Activated CD4-positive, alpha-beta memory T cell treated with anti-CD3 and anti-CD28 coated beads, Interleukin-2, amount 10 ng/mL, durations not matched to agents 7 days and 5 days (primary cell): ENCODE data around the gene DAPK1. TPM values are rescaled to one million over a fixed set of nuclear protein-coding genes. Genes with fewer than 3 reads are reported as not detected.

Experiments
- CTCF ChIA-PET: fragments of 350-600 bp; sonication (Branson Sonifier 250); formaldehyde crosslinking; loops from one replicate; lab custom pipeline; 2021; ENCODE audit warnings: antibody characterized with exemption, inconsistent platforms; lab: Charles Lee
- POLR2A ChIA-PET: fragments of 350-600 bp; sonication (Branson Sonifier 250); formaldehyde crosslinking; loops from one replicate; lab custom pipeline; 2021; ENCODE audit warnings: antibody characterized with exemption; lab: Charles Lee
- DNase-seq: peaks from one replicate; pipeline ENCODE4 v3.0.0-alpha.2; 2020
- H3K27ac Mint-ChIP-seq: one replicate; pipeline ENCODE4 v1.8.0; 2021; ENCODE audit warnings: mild to moderate bottlenecking, mixed read lengths
- H3K27me3 Mint-ChIP-seq: one replicate; pipeline ENCODE4 v1.8.0; 2021; ENCODE audit warnings: mixed read lengths
- H3K36me3 Mint-ChIP-seq: one replicate; pipeline ENCODE4 v1.8.0; 2021; ENCODE audit warnings: low read depth, mixed read lengths
- H3K4me1 Mint-ChIP-seq: one replicate; pipeline ENCODE4 v1.8.0; 2021; ENCODE audit warnings: mixed read lengths
- H3K4me3 Mint-ChIP-seq: one replicate; pipeline ENCODE4 v1.8.0; 2021; ENCODE audit warnings: mild to moderate bottlenecking, mixed read lengths
- H3K9me3 Mint-ChIP-seq: one replicate; pipeline ENCODE4 v1.8.0; 2021; ENCODE audit warnings: mixed read lengths
- total RNA-seq, 2 experiments: library from RNA; stranded (reverse); gene quantifications; one replicate each; pipeline ENCODE4 v1.2.3, GENCODE V29; 2021

The DAPK1 gene
- total RNA-seq, 2 experiments from 2014 or later, result 0.50 to 0.86 TPM

DNA sequence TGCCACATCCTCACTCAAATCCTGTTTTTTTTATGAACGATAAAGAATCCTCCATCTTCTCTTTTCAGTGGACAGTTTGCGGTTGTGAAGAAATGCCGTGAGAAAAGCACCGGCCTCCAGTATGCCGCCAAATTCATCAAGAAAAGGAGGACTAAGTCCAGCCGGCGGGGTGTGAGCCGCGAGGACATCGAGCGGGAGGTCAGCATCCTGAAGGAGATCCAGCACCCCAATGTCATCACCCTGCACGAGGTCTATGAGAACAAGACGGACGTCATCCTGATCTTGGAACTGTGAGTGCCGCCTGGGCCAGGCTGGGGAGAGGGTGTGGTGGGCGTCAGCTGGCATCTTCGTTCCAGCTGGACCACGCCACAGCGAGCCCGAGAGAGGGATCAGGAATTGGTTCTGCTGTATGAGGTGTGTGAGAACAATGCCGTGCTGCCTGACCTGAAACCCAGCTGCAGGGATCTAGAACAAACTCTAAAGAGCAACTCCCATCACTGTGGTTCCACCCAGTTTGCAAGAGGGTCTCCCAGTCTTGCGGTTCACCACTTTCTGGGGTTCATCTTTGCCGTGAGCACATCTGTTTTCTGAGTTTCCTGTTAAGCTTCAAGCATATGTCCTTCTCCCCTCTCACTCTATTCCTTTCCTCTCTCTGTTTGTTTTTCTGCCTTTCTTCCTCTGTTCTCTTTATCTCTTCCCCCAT, 107.4 kb downstream of the DAPK1 start:
- no peak for DNase-seq
- no peak overlapping the region for H3K4me3 Mint-ChIP-seq
- no peaks in the 10 kb centered on the region for H3K9me3 Mint-ChIP-seq
- H3K36me3 Mint-ChIP-seq, result no peaks in the 10 kb centered on the region
- H3K27ac Mint-ChIP-seq, result no peak overlapping the region
- peaks cover 2% of the 10 kb centered on the region for H3K4me1 Mint-ChIP-seq
- POLR2A ChIA-PET, result no interaction called here
- H3K27me3 Mint-ChIP-seq, result peaks cover 9% of the 10 kb centered on the region
- CTCF ChIA-PET, result no interaction called here

GRCh38 chr9:87605676-87606075, 108.0 kb downstream of the DAPK1 start:
- Mint-ChIP-seq H3K27ac (no peak overlapping the region), H3K9me3 (no peaks in the 10 kb centered on the region), H3K4me3 (no peak overlapping the region), H3K4me1 (peaks cover 2% of the 10 kb centered on the region), H3K27me3 (peaks cover 9% of the 10 kb centered on the region), H3K36me3 (no peaks in the 10 kb centered on the region)
- no peak for DNase-seq
- ChIA-PET CTCF (no interaction called here), POLR2A (no interaction called here)

GRCh38 chr9:87606841-87607521, 109.3 kb downstream of the DAPK1 start:
- Mint-ChIP-seq H3K4me1 (peaks cover 2% of the 10 kb centered on the region), H3K27ac (no peak overlapping the region), H3K4me3 (no peak overlapping the region), H3K27me3 (peaks cover 9% of the 10 kb centered on the region), H3K9me3 (no peaks in the 10 kb centered on the region), H3K36me3 (no peaks in the 10 kb centered on the region)
- POLR2A ChIA-PET, result no interaction called here
- CTCF ChIA-PET, result no interaction called here
- no peak for DNase-seq

DNA sequence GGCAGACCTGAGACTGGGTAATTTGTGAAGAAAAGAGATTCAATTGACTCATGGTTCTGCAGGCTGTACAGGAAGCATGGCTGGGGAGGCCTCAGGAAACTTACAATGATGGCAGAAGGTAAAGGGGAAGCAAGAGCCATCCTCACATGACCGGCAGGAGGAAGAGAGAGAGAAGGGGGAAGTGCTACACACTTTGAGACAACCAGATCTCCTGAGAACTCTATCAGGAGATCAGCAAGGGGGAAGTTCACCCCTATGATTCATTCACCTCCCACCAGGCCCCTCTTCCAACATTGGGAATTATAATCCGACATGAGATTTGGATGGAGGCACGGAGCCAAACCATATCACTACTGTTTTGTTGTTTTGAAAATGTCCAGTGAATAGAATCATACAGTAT, 110.2 kb downstream of the DAPK1 start:
- ChIA-PET CTCF (no interaction called here), POLR2A (no interaction called here)
- Mint-ChIP-seq H3K27ac (no peak overlapping the region), H3K9me3 (no peaks in the 10 kb centered on the region), H3K27me3 (peaks cover 9% of the 10 kb centered on the region), H3K4me1 (peaks cover 2% of the 10 kb centered on the region), H3K4me3 (no peak overlapping the region), H3K36me3 (no peaks in the 10 kb centered on the region)
- DNase-seq, result no peak

GRCh38 chr9:87609002-87609401, 111.3 kb downstream of the DAPK1 start:
- peaks cover 9% of the 10 kb centered on the region for H3K27me3 Mint-ChIP-seq
- DNase-seq, result no peak
- ChIA-PET CTCF (no interaction called here), POLR2A (no interaction called here)
- no peaks in the 10 kb centered on the region for H3K9me3 Mint-ChIP-seq
- H3K4me3 Mint-ChIP-seq, result no peak overlapping the region
- H3K4me1 Mint-ChIP-seq, result peaks cover 2% of the 10 kb centered on the region
- H3K36me3 Mint-ChIP-seq, result no peaks in the 10 kb centered on the region
- no peak overlapping the region for H3K27ac Mint-ChIP-seq

DNA sequence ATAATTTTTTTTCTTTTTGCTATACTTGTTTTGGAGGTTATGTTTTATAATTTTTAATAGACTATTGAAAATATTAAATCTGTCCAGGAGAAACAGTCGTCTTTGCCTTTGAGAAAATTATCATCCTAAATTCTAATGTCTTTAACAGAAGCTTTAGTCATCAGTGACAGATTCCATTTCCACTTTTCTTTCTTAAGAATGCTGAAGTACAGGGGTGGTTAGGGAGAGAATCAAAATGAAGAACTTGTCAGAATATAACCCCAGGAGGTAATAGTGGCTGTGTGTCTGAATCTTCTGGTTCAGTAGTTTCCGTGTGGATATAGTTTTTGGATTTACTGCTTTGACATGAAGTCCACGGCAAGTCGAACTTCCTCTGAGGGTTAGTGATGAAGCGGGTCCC, 111.8 kb downstream of the DAPK1 start:
- CTCF ChIA-PET, result interaction anchor here (0.6 kb wide), 1 partner anchor 281 kb away, joined by 3 read pairs; no protein-coding TSS in a partner anchor
- DNase-seq, result no peak
- POLR2A ChIA-PET, result no interaction called here
- H3K27me3 Mint-ChIP-seq, result peaks cover 9% of the 10 kb centered on the region
- no peaks in the 10 kb centered on the region for H3K9me3 Mint-ChIP-seq
- no peaks in the 10 kb centered on the region for H3K36me3 Mint-ChIP-seq
- no peak overlapping the region for H3K27ac Mint-ChIP-seq
- no peak overlapping the region for H3K4me3 Mint-ChIP-seq
- H3K4me1 Mint-ChIP-seq, result peaks cover 2% of the 10 kb centered on the region

- ChIA-PET POLR2A (no interaction called here), CTCF (no interaction called here)
- no peak overlapping the region for H3K4me3 Mint-ChIP-seq
- no peak for DNase-seq
- H3K27ac Mint-ChIP-seq, result no peak overlapping the region
- H3K27me3 Mint-ChIP-seq, result peaks cover under 1% of the 10 kb centered on the region
- peaks cover under 1% of the 10 kb centered on the region for H3K4me1 Mint-ChIP-seq
- no peaks in the 10 kb centered on the region for H3K9me3 Mint-ChIP-seq
- no peaks in the 10 kb centered on the region for H3K36me3 Mint-ChIP-seq
Observed at GRCh38 chr9:87610200-87611155, 112.8 kb downstream of the DAPK1 start.

DNA sequence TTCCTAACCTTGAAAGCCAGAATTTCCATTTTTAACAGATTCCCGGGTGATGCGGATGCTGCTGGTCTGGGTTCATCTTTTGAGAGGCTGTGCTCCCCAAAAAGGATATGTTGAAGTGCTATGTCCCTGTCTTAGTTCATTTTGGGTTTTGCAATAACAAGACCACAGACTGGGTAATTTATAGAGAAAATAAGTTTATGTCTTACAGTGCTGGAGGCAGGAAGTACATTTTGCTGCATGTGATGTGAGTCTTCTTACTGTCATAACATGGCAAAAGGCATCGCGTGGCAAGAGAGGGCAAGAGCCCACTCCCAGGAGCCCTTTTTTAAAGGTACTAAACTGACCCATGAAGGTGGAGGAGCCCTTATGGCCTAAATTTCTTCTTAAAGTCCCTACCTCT, 114.1 kb downstream of the DAPK1 start:
- H3K4me1 Mint-ChIP-seq, result no peaks in the 10 kb centered on the region
- POLR2A ChIA-PET, result no interaction called here

DNA sequence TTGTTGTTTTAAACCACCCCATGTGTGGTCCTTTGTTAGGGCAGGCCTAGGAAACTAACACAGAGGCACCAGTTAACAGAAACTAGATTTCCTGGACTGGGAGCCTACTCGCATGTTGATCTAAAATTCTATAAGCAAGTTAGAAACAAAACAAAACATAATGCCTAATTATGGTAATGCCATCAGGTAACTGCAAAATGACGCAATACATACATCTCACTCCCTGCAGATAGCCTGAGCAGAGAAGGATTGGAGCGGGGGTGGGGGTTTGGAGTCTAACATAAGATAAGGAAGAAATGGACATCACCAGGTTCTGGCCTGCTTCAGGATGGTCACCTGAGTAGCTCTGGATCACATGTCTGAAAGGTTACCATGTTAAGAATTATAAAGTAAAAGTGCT, 114.9 kb downstream of the DAPK1 start:
- no peaks in the 10 kb centered on the region for H3K27me3 Mint-ChIP-seq
- no peaks in the 10 kb centered on the region for H3K36me3 Mint-ChIP-seq
- ChIA-PET CTCF (no interaction called here), POLR2A (no interaction called here)
- no peak for DNase-seq
- no peaks in the 10 kb centered on the region for H3K9me3 Mint-ChIP-seq
- H3K27ac Mint-ChIP-seq, result no peak overlapping the region
- no peak overlapping the region for H3K4me3 Mint-ChIP-seq
- no peaks in the 10 kb centered on the region for H3K4me1 Mint-ChIP-seq

More for the DNA sequence above, 114.1 kb downstream of the DAPK1 start:
- H3K36me3 Mint-ChIP-seq, result no peaks in the 10 kb centered on the region
- no peaks in the 10 kb centered on the region for H3K27me3 Mint-ChIP-seq
- no peak overlapping the region for H3K27ac Mint-ChIP-seq
- H3K4me3 Mint-ChIP-seq, result no peak overlapping the region
- no peaks in the 10 kb centered on the region for H3K9me3 Mint-ChIP-seq
- DNase-seq, result no peak
- CTCF ChIA-PET, result no interaction called here

- POLR2A ChIA-PET, result no interaction called here
- Mint-ChIP-seq H3K9me3 (no peaks in the 10 kb centered on the region), H3K27ac (no peak overlapping the region), H3K36me3 (no peaks in the 10 kb centered on the region), H3K4me1 (no peaks in the 10 kb centered on the region), H3K4me3 (no peak overlapping the region), H3K27me3 (no peaks in the 10 kb centered on the region)
- CTCF ChIA-PET, result no interaction called here
- DNase-seq, result no peak
Observed at GRCh38 chr9:87613265-87614111, 115.8 kb downstream of the DAPK1 start.

DNA sequence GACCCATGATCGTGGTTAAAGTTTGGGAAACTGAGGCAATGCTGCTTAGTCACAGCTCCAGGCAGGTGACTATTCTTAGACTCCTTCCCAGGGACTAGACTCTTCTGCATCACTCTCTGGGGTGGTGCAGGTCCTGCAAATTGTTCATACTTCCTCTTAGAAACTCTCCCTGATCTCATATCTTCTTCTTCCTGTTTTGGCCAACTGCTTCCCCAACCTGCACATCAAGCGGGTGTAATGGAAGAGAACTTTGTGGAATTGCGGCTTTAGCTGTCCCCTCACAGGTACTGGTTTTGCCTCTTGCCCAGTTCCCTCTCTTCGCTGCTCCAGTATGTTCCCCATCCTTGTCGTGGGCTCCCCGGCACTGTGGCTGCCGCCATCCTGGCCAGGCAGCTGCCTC, 116.7 kb downstream of the DAPK1 start:
- no peaks in the 10 kb centered on the region for H3K36me3 Mint-ChIP-seq
- H3K4me1 Mint-ChIP-seq, result no peaks in the 10 kb centered on the region
- no peak overlapping the region for H3K27ac Mint-ChIP-seq
- no peaks in the 10 kb centered on the region for H3K9me3 Mint-ChIP-seq
- no peak for DNase-seq
- POLR2A ChIA-PET, result no interaction called here
- CTCF ChIA-PET, result interaction anchor here (0.5 kb wide), 1 partner anchor 396 kb away, joined by 4 read pairs; no protein-coding TSS in a partner anchor
- H3K4me3 Mint-ChIP-seq, result no peak overlapping the region
- H3K27me3 Mint-ChIP-seq, result no peaks in the 10 kb centered on the region

DNA sequence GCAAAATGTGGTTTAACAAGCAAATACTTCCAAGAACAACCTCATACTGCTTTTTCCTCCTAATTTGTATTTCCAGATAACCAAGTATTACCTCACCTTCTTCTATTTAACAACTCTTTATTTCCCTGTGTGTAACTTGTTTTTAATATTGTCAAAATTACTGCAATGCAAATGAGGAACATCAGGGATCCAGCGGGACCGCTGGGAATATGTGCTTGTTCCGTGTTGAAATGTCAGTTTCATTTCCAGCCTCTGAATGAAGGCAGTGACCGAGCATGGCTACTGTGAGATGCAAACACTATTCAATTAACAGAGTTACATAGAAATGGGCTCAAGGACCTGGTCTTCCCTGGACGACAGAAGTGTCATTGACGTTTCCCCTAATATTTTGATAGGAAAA, 117.5 kb downstream of the DAPK1 start:
- POLR2A ChIA-PET, result no interaction called here
- CTCF ChIA-PET, result no interaction called here
- no peaks in the 10 kb centered on the region for H3K36me3 Mint-ChIP-seq

More for the DNA sequence above, 117.5 kb downstream of the DAPK1 start:
- Mint-ChIP-seq H3K9me3 (no peaks in the 10 kb centered on the region), H3K27ac (no peak overlapping the region), H3K27me3 (no peaks in the 10 kb centered on the region), H3K4me1 (no peaks in the 10 kb centered on the region), H3K4me3 (no peak overlapping the region)
- no peak for DNase-seq
